Measurements from ENCODE around the gene CKAP2L.

The CKAP2L gene

DNA sequence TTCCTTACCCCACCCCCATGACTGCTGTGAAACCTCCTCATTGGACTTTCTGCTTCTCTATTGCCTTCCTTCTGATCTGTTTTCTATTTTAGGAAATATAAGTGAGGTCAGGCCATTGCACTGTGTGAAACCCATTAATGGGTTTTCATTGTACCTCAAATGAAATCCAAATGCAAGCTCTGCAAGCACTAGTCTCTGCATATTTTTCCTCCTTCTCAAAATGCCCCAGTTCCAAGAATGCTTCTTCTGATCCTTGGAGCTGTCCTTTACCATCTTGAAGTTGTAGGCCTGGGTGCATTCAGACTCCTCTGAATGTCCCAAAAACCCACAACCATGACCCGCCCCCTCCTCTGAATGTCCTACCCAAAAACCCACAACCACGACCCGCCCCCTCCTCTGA, 11.7 kb upstream of the CKAP2L start:
- H3K4me3 ChIP-seq (ENCODE audit: low read depth, low read length): no peak overlapping the region
- no peak overlapping the region for H3K9ac ChIP-seq (ENCODE audit: low read depth, low read length)
- no peaks in the 10 kb centered on the region for H3K9me3 ChIP-seq (ENCODE audit: control insufficient read depth, insufficient read depth, low read length)
- no peaks in the 10 kb centered on the region for H3K4me1 ChIP-seq (ENCODE audit: control insufficient read depth, insufficient read depth, low read length)
- H3K36me3 ChIP-seq (ENCODE audit: control insufficient read depth, insufficient read depth, low read length): no peaks in the 10 kb centered on the region
- H3K27me3 ChIP-seq (ENCODE audit: control insufficient read depth, insufficient read depth, low read length): no peaks in the 10 kb centered on the region
- H3K27ac ChIP-seq (ENCODE audit: low read depth, low read length): no peak overlapping the region

DNA sequence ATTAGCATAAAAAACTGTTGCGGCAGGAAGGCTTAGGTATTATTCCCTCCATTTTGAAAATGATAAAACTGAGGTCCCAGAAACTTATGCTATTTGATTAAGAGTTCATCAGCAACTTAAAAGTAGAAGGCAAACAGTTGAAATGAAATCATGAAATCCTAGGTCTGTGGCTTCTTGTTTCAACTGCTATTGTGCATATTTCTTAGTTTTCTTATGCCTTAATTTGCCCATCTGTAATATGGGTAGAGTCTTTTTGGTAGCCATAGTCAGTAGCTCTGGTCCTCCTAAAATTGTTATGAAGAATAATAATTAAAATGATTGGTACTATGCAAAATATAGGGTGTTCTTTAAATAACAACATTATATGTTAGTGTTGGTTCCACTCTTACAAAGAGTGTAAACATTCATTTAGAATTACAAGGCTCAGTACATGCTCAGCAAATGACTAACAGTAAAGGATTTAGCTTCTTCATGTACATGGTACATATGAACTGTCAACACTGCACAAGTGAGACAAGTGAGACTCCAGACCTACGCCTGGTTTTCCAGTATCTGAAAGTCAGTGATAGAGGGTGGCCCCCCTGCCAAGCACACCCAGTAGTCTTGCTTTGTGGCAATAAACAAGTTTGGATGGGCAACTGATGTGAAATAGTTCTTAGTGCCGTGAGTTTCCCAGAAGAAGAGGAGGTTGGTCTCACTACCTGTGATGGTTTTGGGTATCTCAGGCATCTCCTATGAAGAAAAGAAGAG, 10.3 kb upstream of the CKAP2L start:
- Histone ChIP-seq H3K36me3 (ENCODE audit: control insufficient read depth, insufficient read depth, low read length) (no peaks in the 10 kb centered on the region), H3K4me3 (ENCODE audit: low read depth, low read length) (no peak overlapping the region), H3K9ac (ENCODE audit: low read depth, low read length) (no peak overlapping the region), H3K27me3 (ENCODE audit: control insufficient read depth, insufficient read depth, low read length) (no peaks in the 10 kb centered on the region), H3K4me1 (ENCODE audit: control insufficient read depth, insufficient read depth, low read length) (no peaks in the 10 kb centered on the region), H3K27ac (ENCODE audit: low read depth, low read length) (no peak overlapping the region), H3K9me3 (ENCODE audit: control insufficient read depth, insufficient read depth, low read length) (no peaks in the 10 kb centered on the region)

DNA sequence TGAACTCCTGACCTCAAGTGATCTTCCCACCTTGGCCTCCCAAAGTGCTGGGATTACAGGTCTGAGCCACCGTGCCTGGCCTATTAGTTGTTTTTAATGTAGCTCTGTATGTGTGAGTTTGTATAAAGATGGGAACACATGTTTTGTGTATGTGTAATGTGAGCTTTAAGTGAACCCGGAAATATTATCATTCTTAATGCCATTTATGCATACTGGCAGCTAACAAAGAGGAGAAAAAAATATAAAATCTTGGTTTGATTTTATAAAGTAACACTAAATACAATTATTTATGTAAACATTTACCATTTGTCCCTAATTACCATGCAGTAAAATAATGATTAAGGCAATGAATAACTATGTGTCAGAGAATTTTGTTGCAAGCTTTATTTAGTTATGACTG, 9.1 kb upstream of the CKAP2L start:
- no peaks in the 10 kb centered on the region for H3K4me1 ChIP-seq (ENCODE audit: control insufficient read depth, insufficient read depth, low read length)
- H3K9me3 ChIP-seq (ENCODE audit: control insufficient read depth, insufficient read depth, low read length): no peaks in the 10 kb centered on the region
- H3K4me3 ChIP-seq (ENCODE audit: low read depth, low read length): no peak overlapping the region
- H3K27ac ChIP-seq (ENCODE audit: low read depth, low read length): no peak overlapping the region
- H3K9ac ChIP-seq (ENCODE audit: low read depth, low read length): no peak overlapping the region
- no peaks in the 10 kb centered on the region for H3K36me3 ChIP-seq (ENCODE audit: control insufficient read depth, insufficient read depth, low read length)
- no peaks in the 10 kb centered on the region for H3K27me3 ChIP-seq (ENCODE audit: control insufficient read depth, insufficient read depth, low read length)

DNA sequence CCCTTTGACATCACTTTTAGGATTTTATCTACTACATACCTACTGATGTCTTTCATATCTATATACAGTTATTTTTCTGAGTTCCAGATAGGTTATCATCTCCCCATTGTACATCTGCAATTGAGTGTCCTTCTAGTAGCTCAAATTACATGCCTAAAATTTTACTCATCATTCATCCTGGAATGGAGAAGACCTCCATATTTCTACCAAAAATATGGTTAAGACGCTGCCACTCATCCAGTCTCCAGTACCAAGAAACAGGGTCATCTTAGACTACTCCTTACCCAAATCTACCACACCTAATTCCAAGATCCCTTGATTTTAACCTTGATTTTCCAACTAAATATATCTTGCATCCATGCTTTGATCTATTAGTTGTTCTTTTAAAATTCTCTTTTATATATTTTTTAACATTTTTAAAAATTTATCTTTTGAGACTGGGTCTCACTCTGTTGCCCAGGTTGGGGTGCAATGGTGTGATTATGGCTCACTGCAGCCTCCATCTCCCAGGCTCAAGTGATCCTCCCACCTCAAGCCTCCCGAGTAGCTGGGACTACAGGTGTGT, 8.6 kb upstream of the CKAP2L start:
- H3K4me3 ChIP-seq (ENCODE audit: low read depth, low read length): no peak overlapping the region

DNA sequence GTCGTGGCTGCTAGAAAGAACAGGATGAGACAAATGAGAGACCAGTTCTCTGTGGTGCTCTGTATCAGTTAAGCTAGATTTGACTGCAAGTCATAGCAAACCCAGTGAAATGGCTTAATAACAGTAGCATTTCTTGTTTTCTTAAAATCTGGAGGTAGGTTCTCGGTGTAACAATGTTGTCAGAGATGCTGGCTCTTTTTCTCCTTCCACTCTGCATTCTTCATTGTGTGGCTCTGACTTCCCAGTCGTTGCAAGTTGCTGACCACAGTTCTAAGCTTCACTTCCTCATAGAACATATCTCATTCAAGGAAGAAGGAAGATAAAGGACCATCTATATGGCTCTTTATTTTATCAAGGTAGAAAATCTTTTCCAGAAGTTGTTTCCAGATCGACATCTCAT, 7.9 kb upstream of the CKAP2L start:
- H3K4me1 ChIP-seq (ENCODE audit: control insufficient read depth, insufficient read depth, low read length): no peaks in the 10 kb centered on the region
- H3K4me3 ChIP-seq (ENCODE audit: low read depth, low read length): no peak overlapping the region
- H3K9ac ChIP-seq (ENCODE audit: low read depth, low read length): no peak overlapping the region
- H3K27me3 ChIP-seq (ENCODE audit: control insufficient read depth, insufficient read depth, low read length): no peaks in the 10 kb centered on the region
- H3K36me3 ChIP-seq (ENCODE audit: control insufficient read depth, insufficient read depth, low read length): no peaks in the 10 kb centered on the region
- H3K27ac ChIP-seq (ENCODE audit: low read depth, low read length): no peak overlapping the region
- H3K9me3 ChIP-seq (ENCODE audit: control insufficient read depth, insufficient read depth, low read length): no peaks in the 10 kb centered on the region

More for the DNA sequence above, 8.6 kb upstream of the CKAP2L start:
- H3K27ac ChIP-seq (ENCODE audit: low read depth, low read length): no peak overlapping the region
- H3K27me3 ChIP-seq (ENCODE audit: control insufficient read depth, insufficient read depth, low read length): no peaks in the 10 kb centered on the region
- no peaks in the 10 kb centered on the region for H3K36me3 ChIP-seq (ENCODE audit: control insufficient read depth, insufficient read depth, low read length)
- H3K9me3 ChIP-seq (ENCODE audit: control insufficient read depth, insufficient read depth, low read length): no peaks in the 10 kb centered on the region
- H3K9ac ChIP-seq (ENCODE audit: low read depth, low read length): no peak overlapping the region
- H3K4me1 ChIP-seq (ENCODE audit: control insufficient read depth, insufficient read depth, low read length): no peaks in the 10 kb centered on the region

DNA sequence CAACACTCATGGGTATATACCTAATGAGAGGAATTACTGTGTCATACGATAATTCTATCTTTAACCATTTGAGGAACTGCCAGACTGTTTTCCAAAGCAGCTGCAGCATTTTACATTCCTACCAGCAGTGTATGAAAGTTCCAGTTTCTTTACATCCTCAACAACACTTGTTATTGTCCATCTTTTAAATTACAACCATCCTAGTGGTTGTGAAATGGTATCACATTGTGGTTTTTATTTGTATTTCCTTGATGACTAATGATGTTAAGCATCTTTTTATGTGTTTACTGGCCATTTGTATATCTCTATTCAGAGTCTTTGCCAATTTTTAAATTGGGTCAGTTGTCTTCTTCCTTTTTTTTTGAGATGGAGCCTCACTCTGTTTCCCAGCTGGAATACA, 4.0 kb upstream of the CKAP2L start:
- Histone ChIP-seq H3K36me3 (ENCODE audit: control insufficient read depth, insufficient read depth, low read length) (no peaks in the 10 kb centered on the region), H3K4me1 (ENCODE audit: control insufficient read depth, insufficient read depth, low read length) (peaks cover 4% of the 10 kb centered on the region; the same call in 1 of the 2 replicates), H3K4me3 (ENCODE audit: low read depth, low read length) (no peak overlapping the region), H3K27me3 (ENCODE audit: control insufficient read depth, insufficient read depth, low read length) (no peaks in the 10 kb centered on the region), H3K9ac (ENCODE audit: low read depth, low read length) (no peak overlapping the region), H3K9me3 (ENCODE audit: control insufficient read depth, insufficient read depth, low read length) (no peaks in the 10 kb centered on the region), H3K27ac (ENCODE audit: low read depth, low read length) (no peak overlapping the region)

DNA sequence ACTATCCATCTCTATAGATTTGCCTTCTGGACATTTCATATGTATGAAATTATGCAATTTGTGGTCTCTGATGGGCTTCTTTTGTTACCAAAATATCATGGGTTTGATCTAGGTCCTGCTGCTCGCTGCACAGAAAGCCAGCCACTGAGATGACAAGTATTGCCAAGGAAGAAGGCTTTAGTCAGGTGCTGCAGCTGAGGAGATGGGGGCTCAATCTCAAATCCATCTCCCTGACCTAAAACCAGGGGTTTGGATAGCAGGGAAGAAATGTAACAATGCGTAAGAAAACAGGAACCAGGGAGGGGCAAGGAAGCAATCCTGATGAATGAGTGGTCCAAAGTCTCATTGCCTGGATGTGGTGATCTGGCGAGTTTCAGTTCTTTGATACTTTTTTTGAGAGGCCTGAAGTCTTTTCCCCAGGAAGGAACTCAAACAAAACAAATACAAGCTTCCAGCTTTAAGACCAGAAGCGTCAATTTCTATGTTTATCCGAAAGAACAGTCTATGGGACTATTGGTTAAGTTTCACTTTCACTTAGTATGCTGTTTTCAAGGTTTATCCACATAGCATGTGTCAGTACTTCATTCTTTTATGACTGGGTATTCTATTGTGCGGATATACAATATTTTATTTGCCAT, 3.4 kb upstream of the CKAP2L start:
- no peaks in the 10 kb centered on the region for H3K36me3 ChIP-seq (ENCODE audit: control insufficient read depth, insufficient read depth, low read length)
- no peak overlapping the region for H3K27ac ChIP-seq (ENCODE audit: low read depth, low read length)
- no peaks in the 10 kb centered on the region for H3K9me3 ChIP-seq (ENCODE audit: control insufficient read depth, insufficient read depth, low read length)
- no peak overlapping the region for H3K9ac ChIP-seq (ENCODE audit: low read depth, low read length)
- H3K4me3 ChIP-seq (ENCODE audit: low read depth, low read length): no peak overlapping the region
- H3K27me3 ChIP-seq (ENCODE audit: control insufficient read depth, insufficient read depth, low read length): no peaks in the 10 kb centered on the region
- H3K4me1 ChIP-seq (ENCODE audit: control insufficient read depth, insufficient read depth, low read length): peaks cover 11% of the 10 kb centered on the region

DNA sequence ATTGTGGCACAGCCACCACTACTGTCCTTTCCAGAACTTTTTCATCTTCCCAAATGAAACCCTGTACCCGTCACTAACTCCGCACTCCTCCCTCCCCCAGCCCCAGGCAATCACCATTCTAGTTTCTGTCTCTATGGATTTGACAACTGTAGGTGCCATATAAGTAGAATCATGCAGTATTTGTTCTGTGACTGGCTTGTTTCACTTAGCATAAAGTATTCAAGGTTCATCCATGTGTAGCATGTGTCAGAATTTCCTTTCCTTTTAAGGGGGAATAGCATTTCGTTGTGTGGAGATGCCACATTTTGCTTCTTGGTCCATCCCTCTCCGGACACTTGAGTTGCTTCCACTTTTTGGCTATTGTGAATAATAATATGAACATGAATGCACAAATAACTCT, 842 bp upstream of the CKAP2L start:
- H3K4me1 ChIP-seq (ENCODE audit: control insufficient read depth, insufficient read depth, low read length): peaks cover 12% of the 10 kb centered on the region
- H3K27ac ChIP-seq (ENCODE audit: low read depth, low read length): no peak overlapping the region
- H3K9ac ChIP-seq (ENCODE audit: low read depth, low read length): no peak overlapping the region
- peaks cover 19% of the 10 kb centered on the region for H3K36me3 ChIP-seq (ENCODE audit: control insufficient read depth, insufficient read depth, low read length)
- peak overlapping the region; percentile 81 for H3K4me3 ChIP-seq (ENCODE audit: low read depth, low read length)
- H3K9me3 ChIP-seq (ENCODE audit: control insufficient read depth, insufficient read depth, low read length): no peaks in the 10 kb centered on the region
- no peaks in the 10 kb centered on the region for H3K27me3 ChIP-seq (ENCODE audit: control insufficient read depth, insufficient read depth, low read length)

GRCh38 chr2:112762276-112762675, 2.1 kb downstream of the CKAP2L start:
- H3K36me3 ChIP-seq (ENCODE audit: control insufficient read depth, insufficient read depth, low read length): peaks cover 49% of the 10 kb centered on the region
- H3K4me3 ChIP-seq (ENCODE audit: low read depth, low read length): no peak overlapping the region
- no peaks in the 10 kb centered on the region for H3K9me3 ChIP-seq (ENCODE audit: control insufficient read depth, insufficient read depth, low read length)
- no peak overlapping the region for H3K9ac ChIP-seq (ENCODE audit: low read depth, low read length)
- H3K27ac ChIP-seq (ENCODE audit: low read depth, low read length): no peak overlapping the region
- H3K27me3 ChIP-seq (ENCODE audit: control insufficient read depth, insufficient read depth, low read length): no peaks in the 10 kb centered on the region
- H3K4me1 ChIP-seq (ENCODE audit: control insufficient read depth, insufficient read depth, low read length): peaks cover 12% of the 10 kb centered on the region

GRCh38 chr2:112760149-112760548, 4.3 kb downstream of the CKAP2L start:
- H3K9ac ChIP-seq (ENCODE audit: low read depth, low read length): no peak overlapping the region
- H3K27me3 ChIP-seq (ENCODE audit: control insufficient read depth, insufficient read depth, low read length): no peaks in the 10 kb centered on the region
- H3K4me3 ChIP-seq (ENCODE audit: low read depth, low read length): no peak overlapping the region
- H3K36me3 ChIP-seq (ENCODE audit: control insufficient read depth, insufficient read depth, low read length): peaks cover 69% of the 10 kb centered on the region
- H3K9me3 ChIP-seq (ENCODE audit: control insufficient read depth, insufficient read depth, low read length): no peaks in the 10 kb centered on the region
- H3K27ac ChIP-seq (ENCODE audit: low read depth, low read length): no peak overlapping the region
- H3K4me1 ChIP-seq (ENCODE audit: control insufficient read depth, insufficient read depth, low read length): peaks cover 10% of the 10 kb centered on the region

DNA sequence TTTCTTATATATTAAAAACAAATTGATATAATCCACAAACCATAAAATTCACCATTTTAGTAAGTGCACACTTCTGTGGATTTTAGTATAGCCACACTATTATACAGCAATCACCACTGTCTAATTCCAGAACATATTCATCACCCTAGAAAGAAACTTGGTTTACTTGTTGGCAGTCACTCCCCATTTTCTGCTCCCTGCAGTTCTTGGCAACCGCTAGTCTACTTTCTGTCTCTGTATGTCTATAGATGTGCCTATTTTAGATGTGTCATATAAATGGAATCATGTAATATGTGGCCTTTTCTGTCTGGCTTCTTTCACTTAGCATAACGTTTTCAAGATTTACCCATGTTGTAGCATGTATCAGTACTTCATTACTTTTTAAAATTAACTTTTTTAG, 5.7 kb downstream of the CKAP2L start:
- H3K36me3 ChIP-seq (ENCODE audit: control insufficient read depth, insufficient read depth, low read length): peaks cover 83% of the 10 kb centered on the region
- H3K9me3 ChIP-seq (ENCODE audit: control insufficient read depth, insufficient read depth, low read length): no peaks in the 10 kb centered on the region
- no peaks in the 10 kb centered on the region for H3K27me3 ChIP-seq (ENCODE audit: control insufficient read depth, insufficient read depth, low read length)
- H3K27ac ChIP-seq (ENCODE audit: low read depth, low read length): no peak overlapping the region
- H3K9ac ChIP-seq (ENCODE audit: low read depth, low read length): no peak overlapping the region
- H3K4me3 ChIP-seq (ENCODE audit: low read depth, low read length): no peak overlapping the region
- H3K4me1 ChIP-seq (ENCODE audit: control insufficient read depth, insufficient read depth, low read length): peaks cover 8% of the 10 kb centered on the region

Measured in HUES48 (cell line).